ENCODE data around the gene EXO5.

- TF ChIP-seq POLR2A (IDR thresholded peaks at IDR 0.05; ENCODE audit: extremely low read depth, insufficient read length) (no peak), CTCF (IDR thresholded peaks at IDR 0.05; ENCODE audit: low read depth, low read length) (no peak), MYC (IDR thresholded peaks at IDR 0.05; ENCODE audit: low read depth, low read length) (no peak), MAX (IDR thresholded peaks at IDR 0.05; ENCODE audit: low read depth, low read length) (no peak)
Observed at GRCh38 chr1:40530735-40531380, 22.3 kb downstream of the EXO5 start.
